ENCODE data around the gene HCAR1.

DNA sequence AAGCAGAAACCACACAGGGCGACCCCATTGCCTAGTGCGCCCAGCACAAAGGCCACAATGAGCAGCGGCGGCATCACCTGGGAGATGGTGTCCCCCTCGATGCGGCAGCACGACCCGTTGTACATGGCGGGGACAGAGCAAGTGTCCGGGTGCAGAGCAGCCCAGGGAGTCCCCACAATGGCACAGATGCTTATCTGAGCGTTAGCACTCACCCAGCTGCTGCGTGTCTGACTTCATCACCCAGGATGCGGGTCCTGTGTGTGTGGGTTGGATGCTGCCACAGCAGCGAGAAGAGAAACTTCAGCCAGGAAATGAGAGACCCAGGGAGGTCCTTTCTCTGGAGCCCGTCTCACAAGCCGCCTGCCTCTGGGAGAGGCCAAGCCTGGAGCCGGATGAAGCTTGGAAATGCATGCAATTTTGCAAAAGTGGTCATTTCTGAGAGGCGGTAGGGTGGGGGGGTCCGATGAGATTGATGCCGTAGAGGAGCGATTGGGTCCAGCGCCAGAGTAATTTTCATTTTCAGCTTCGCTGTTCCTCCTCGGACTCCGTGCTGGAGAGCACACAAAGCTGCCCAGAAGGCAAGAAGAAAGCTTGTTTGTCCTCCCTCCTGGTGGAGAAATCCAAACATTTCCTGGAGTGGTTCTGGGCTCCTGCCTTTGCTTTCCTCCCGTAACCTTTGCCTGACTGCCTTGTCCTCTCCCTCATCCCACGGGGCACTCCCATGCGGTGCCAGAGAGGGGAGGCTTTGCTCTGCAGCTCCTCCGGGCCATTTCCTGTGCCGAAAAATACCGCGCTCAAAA lies at the start of gene HCAR1:
- TF ChIP-seq, protein P1, sequence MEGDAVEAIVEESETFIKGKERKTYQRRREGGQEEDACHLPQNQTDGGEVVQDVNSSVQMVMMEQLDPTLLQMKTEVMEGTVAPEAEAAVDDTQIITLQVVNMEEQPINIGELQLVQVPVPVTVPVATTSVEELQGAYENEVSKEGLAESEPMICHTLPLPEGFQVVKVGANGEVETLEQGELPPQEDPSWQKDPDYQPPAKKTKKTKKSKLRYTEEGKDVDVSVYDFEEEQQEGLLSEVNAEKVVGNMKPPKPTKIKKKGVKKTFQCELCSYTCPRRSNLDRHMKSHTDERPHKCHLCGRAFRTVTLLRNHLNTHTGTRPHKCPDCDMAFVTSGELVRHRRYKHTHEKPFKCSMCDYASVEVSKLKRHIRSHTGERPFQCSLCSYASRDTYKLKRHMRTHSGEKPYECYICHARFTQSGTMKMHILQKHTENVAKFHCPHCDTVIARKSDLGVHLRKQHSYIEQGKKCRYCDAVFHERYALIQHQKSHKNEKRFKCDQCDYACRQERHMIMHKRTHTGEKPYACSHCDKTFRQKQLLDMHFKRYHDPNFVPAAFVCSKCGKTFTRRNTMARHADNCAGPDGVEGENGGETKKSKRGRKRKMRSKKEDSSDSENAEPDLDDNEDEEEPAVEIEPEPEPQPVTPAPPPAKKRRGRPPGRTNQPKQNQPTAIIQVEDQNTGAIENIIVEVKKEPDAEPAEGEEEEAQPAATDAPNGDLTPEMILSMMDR (optimal IDR thresholded peaks at IDR 0.05 in 1 of 3, IDR thresholded peaks at IDR 0.05 in 1 of 3, conservative IDR thresholded peaks at IDR 0.05 in 1 of 3; ENCODE audit: extremely low read depth in 1 of 3, insufficient read depth in 2 of 3, low read length in 3 of 3) = no peak
- TF ChIP-seq EZH2 (IDR thresholded peaks at IDR 0.05; ENCODE audit: low read length) = no peak
